ENCODE results near the gene LY6G5C.
A peak's percentile ranks its signal among the peaks of the same experiment; 100 is the strongest.

Gene LY6G5C

DNA sequence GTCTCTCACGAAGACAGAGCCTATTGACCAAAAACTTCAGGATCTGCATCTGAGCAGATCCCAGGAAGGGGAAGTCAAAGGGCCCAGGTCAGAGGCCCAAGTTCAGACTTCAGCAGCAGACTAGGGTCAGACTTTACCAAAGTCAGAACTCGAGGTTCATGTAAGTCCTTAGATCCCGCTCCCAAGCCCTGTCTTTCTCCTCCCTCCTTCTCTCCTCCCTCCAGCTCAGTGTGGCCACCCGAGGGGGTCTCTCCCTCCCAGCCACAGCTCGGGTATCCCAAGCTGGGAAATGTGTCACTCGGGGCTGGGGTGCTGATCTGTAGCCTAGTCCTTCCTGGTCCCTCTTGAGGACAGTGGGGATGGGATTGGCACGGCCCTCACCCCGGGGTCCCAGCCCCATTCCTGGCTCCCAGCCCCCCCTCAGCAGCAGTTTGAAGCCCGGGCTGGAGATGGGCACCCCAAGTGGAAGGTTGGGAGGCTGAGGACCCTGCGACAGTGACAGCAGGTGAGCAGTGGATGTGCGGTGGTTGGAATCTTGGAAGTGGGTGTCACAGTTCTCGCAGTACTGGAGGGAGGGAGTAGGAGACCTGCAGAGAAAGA is 18.6 kb downstream of the LY6G5C start:
- DNase-seq (ENCODE audit: low spot score) = no peak

DNA sequence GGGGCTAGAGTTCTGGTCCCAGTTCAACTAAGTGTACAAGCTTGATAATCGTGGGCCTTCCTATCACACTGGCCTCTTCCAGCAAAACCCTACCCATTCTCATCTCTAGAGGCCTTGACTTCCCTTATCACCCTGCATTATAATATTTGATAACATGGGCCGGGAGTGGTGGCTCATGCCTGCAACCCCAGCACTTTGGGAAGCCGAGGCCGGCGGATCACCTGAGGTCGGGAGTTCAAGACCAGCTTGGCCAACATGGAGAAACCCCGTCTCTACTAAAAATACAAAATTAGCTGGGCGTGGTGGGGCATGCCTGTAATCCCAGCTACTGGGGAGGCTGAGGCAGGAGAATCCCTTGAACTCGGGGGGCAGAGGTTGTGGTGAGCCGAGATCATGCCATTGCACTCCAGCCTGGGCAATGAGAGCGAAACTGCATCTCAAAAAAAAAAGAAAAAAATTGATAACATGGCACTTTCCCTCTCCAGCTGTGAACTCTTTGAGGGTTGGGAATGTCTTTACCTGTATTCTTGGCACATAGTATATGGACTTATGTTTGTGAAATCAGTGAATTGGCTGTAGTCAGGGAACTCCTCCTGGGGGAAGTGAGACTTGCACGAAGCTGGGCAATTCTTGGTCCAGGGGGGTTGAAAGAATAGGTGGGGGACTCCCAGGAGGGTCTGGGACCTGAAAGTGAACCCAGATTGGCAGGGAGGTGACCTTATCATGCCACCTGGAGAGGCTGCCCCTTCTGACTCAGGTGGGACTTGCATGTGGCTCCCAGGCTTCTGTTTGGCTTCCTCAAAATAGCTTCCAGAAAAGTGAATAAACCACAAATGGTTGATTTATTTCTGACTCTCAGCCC is 19.4 kb downstream of the LY6G5C start:
- no peak for DNase-seq (ENCODE audit: low spot score)

DNA sequence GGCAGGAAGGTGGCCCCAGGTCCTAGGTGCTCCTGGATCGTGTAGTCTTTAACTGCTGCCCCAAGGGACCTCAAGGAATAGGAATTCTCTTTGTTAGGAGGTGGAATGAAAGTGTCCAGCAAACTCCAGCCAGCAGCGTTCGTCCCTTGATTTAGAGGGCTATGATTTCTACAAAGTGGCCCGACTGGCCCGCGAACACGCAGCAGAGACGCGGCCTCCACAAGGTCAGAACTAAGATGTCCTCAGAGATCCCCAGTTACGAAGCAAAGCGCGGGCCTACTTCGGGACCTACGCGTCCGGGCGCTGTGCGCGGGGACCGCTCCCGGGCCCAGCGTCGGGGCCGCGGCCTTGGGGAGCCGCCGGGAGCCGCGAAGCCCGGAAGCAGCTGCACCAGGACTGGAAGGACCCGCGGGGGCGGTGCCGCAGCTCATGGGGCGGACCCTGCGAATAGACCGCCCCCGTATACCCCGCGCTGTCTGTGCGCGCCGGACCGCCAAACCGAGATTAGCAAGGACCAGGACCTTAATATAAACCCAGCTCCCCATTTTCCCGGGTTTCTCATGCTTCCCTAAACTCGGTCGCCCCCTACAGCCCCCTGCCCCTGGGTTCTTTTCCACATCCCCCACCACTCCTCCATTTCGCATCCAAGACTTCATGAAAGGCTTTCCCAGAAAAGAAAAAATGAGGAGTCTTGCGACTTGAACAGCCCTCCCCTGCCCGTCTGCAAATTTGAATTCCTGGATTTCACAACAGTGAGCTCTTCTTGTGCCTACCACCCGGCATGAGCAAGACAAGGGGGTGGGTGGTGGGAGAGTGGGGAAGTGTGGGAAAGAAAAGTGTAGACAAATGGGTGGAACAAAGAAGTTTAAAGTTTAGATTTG is 20.2 kb downstream of the LY6G5C start, which contains the start of gene C6orf47:
TSS of gene C6orf47 (minus strand) at position 398 of the 881 bp plus-strand sequence. CDS start 831 bp downstream, outside the sequence.
- DNase-seq (ENCODE audit: low spot score) = peak; percentile 89

DNA sequence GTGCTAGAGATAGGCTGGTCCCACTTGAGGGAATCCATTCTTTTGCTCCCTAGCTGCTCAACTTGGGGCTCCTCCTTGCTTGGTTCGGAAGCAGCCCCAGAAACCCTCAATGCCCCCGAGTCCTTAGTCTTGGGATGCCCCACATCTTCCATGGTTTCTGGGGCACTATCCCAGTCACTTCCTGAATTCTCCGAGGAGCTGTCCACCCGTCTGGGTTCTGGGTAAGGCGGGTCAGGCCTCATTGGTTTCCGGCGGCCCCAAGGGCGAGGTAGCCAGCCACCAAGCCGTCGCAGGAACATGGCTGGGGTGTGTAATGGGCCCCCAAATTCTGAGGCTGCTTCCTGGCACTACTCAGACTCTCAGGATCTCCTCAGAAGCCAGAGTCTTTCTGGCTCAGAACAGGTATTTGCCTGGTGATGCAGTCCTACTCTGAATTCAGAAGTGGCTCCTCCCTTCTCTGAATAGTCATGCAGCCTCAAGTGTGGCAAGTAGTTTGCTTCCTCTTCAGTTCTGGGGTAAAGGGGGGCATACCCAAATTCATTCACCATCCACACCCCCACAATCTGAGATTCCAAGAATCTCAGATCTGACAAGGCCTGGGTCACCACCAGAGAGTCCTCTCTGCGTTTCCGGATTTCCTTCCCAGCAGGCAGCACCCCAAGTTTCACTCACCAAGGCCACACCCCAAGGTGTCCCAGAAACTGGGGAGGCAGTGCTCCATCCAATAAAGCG is 21.1 kb downstream of the LY6G5C start:
- no peak for DNase-seq (ENCODE audit: low spot score)

DNA sequence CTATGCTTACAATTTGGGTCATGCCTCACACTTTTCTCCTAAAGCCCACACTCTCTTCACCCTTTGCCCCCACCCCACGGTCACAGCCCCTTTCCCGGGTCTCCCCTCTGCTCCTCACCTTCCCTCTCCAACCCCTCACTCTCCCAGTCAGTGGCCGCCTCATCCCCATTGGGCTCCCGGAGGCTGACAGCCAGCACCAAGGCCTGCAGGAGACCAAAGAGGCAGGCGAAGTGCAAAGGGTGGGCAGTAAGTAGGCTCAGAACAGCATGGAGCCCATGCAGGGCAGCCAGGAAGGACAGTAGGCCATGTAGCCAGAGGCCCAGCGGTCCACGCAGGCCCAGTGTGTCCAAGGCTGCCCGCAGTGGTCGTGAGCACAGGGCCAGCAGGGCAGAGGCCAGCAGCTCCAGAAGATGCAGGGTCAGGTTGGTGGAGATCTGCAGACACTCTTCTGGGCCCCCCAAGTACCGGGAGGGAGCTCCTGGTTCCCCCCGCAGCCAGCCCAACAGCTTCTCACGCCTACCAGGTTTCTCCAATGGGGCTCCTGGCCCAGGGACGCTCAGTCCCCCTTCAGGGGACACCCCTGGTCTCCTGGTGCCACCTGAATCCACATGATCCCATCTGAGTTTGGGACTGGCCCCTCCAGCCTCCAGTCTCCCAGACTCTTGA is 21.8 kb downstream of the LY6G5C start:
- DNase-seq (ENCODE audit: low spot score) = no peak

DNA sequence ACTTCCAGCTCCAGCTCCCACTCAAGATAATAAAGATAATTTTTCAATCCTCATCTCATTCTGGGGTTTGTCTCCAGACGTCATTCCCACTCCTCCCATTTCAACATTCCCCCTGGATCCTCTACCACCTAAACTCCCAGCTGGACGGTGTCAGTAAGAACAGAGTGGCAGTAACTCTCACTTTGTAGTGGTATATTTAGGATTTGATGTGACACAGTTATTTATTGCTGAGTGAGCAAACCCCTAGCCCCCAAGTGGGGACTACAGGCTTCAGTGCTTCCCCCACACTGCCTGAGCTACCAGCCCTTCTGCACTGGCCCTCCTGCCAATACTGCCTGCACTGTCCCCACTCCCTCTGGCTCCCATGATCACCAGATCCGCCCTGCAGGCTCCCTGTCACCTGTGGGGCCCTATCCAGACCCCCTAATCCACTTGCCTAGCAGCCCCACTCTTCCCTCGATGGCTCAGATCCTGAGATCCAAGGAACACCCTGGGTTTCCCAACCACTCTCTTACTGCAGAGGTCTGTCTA is 22.6 kb downstream of the LY6G5C start:
- DNase-seq (ENCODE audit: low spot score) = no peak

DNA sequence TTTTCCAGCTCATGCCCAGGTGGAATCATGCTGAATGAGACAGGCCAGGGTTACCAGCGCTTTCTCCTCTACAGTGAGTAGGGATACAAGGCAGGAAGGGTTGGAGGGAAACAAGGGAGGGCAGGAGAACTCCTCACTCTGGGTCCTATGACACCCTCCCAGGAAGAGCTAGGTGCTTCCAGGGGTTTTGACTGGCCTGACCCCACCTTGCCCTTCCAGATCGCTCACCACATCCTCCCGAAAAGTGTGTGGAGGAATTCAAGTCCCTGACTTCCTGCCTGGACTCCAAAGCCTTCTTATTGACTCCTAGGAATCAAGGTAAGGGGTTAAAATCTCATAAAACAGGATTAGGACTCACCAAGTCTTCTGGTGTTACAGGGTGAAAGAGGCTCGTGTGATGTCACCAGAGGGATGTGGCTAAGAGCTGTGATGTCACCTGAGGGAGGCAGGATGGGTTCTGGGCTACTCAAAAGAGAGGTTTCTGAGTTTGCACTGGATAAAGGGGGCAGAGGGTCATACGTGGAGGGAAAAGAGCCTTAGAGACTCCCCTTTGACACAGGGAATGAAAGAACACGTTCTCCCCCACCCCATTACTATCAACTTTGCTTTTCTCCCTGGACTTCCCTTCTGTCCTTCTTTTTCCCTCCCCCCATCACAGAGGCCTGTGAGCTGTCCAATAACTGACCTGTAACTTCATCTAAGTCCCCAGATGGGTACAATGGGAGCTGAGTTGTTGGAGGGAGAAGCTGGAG is 23.3 kb downstream of the LY6G5C start:
- DNase-seq (ENCODE audit: low spot score) = no peak

DNA sequence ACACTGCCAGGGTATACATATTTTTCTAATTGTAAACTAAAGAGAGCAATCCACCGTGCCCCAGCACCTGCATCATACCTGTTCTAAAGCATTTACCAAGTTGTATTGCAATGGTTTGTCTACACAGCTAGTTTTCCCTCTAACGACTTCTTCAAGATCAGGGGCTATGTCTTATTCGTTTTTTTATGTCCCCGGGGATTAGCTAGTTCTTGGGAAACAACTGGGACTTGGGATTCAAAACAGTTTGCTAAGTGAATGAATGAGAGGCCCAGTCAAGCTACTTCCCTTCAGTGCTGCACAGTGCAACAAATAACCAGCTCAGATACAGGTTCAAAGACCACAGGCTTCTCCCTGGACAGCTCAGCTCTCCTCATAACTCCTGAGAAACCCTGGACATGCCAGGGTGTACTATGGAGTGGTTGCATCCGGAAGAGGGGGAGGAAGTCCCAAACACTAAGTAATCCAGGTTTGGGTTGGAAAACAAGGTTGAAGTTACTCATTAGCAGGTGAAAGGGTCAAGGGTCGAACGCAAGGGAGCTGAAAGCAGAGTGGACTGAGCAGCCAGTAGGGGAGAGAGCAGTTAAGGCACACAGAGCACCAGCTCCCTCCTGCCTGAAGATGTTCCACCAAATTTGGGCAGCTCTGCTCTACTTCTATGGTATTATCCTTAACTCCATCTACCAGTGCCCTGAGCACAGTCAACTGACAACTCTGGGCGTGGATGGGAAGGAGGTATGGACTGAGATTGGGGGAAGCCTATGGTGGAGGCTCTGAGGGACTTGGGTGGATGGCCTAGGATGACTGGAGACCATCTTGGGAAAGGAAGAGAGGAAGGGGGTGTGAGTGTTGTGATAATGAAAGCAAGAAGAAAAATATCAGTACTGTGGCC is 25.3 kb downstream of the LY6G5C start, which contains the start of gene APOM:
TSS of gene APOM (plus strand) at position 546 of the 889 bp plus-strand sequence. CDS start at position 619, 73 bp downstream.
- DNase-seq (ENCODE audit: low spot score) = no peak

DNA sequence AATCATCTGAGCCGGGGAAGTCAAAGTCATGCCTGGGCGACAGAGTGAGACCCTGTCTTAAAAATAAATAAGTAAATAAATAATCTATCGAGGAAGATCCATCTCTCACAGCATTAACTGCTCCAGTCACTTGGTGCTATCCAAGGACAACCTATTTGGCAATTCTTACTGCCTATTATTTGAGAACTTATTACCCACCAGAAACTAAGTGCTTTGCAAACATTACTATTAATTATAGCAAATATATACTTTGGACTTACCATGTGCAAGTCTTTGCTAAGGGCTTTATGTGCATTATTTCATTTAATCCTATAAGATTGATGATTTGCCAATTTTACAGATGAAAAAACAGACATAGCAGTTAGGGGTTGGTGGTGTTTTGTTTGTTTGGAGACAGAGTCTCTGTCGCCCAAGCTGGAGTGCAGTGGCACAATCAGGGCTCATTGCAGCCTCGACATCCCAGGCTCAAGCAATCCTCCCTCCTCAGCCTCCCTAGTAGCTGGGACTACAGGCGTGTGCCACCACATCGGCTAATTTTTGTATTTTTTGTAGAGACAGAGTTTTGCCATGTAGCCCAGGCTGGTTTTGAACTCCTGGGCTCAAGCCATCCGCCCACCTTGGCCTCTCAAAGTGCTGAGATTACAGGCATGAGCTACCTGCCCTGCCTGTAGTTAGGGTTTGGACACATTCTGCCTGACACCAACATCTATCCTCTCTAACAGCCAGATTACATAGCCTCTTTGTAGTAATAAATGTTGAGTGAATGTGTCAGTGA is 26.1 kb downstream of the LY6G5C start:
- no peak for DNase-seq (ENCODE audit: low spot score)

DNA sequence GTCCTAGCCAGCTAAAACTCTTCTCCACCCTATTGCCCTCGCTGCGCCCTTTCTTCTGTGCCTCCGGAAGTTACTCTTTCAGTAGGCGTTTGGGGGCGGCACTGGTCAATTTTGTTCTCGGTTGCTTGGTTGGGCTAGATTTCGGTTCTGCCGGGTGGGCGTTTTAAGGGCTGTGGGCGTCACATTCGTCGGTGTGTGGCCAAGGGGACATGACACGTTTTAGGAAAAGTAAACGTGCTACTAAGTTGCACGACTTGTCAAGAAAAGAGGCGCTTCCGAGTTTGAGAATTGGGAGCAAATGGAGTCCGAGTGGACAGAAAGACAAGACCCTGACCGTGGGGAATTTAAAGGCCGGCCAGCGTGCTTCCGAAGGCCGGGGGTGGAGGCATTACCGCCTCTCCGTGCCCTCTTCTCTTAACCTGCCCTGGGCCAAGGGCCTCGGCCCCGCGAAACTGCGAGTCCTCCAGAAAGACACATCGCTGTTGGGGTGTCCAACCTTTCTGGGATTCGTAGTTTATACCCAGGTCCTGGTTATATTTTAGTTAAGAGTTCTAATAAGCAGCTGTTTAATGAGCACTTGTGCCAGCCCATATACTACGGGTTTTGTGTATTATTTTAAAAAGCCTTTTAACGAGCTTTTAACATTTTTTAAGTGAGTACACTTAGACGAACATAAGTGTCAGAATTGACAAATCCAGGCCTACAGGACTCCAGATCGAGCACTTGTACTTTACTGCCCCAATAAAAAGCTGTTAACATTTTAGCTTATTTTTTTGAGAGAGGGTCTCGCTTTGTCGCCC is 27.7 kb downstream of the LY6G5C start:
- no peak for DNase-seq (ENCODE audit: low spot score)

DNA sequence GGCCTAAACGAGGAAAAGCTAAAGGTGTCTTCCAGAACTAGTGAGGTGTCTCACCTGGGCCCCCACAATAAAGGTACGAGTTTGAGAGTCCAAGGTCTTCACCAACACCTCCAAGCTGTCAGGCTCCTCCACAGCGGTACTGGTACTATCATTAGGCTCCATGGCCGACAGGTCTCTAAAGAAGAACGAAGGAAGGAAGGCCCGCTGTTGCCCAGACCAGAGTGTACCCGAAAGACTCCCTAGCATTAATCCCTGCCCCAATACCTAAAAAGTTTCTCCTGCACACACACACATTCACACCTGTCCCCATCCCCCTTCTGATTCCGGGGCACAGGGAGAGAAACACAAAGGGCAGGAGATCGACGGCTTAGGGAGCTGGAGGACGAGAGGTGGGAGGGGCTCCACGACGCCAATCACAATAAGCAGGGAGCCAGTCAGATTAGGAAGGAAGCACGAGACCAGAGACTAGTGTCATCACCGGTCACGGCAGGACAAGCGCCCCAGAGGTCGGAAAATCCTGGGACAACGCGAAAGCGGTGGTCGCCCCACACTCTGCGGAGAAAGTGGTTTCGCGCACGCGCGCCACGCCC is 29.2 kb downstream of the LY6G5C start:
- no peak for DNase-seq (ENCODE audit: low spot score)

DNA sequence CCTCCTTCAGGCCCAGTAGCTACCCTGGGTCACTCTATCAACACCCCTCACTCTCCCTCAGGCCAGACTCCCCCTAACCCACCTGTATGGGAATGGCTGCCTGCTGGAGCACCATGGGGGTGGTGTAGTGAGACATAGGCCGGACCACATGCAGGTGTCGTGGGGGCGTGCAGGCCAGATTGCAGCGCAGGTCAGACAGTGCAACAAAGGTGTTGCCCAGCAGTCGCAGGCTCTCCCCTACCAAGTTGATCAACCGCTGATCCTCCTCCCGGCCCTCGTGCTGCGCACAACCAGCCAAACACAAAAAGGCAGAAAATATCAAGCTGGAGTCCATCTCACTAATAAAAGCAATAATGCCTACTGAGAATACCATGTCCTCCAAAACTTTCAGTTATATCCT is 35.5 kb downstream of the LY6G5C start:
- DNase-seq (ENCODE audit: low spot score) = no peak

DNA sequence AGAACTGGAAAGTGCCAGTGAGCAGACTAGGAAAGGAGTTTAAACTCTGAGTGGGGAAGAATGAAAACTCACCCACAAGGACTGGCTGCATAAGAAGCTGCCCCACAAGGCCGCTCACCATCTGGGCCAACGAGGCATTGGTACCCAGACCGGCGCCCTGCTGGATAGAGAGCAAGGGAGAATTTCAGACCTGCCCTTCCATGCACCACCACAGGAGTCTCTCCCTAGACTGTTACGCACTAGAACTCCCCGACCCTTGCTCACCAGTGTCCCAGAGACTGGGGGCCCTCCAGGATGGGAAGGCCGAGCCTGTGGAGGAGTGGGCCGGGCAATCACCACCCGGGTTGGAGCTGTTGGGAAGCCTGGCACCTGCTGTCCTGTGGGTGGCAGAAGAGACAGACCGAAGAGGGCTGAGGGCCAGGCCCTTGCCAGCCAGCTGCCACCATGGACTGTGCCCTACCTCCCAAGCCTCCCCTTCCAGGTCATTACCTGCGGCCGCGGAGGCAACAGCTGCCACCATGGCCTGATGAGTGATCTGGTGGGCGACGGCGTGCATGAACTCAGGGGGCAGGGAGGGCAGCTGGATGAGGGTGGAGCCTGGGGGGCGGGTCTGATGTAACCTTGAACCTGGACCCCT is 36.9 kb downstream of the LY6G5C start:
- no peak for DNase-seq (ENCODE audit: low spot score)

DNA sequence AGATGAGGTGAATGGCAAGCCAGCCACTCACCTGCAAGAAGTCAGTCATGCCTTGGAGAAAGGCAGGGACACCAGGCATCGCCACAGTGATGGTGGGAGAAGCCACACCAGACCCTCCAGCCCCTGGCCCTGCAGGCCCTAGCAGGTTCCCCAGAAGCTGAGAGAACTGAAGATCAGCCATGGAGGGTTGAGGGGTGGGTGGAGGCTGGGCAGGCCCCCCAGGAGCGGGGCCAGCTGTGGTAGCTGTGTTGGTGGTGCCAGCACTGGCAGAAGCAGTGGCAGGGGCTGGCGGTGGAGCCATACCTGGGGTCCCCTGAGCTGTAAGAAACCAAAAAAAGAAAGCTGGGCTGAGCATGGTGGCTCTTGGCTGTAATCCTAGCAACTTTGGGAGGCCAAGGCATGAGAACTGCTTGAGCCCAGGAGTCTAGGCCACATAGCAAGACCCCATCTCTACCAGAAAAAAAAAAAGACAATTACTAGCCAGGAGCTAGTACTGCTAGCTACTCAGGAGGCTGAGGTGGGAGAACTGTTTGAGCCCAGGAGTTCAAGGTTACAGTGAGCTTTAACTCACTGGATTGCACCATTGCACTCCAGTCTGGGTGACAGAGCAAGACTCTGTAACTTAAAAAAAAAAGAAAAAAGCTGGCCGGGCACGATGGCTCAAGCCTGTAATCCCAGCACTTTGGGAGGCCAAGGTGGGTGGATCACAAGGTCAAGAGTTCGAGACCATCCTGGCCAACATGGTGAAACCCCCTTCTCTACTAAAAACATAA is 37.9 kb downstream of the LY6G5C start:
- no peak for DNase-seq (ENCODE audit: low spot score)

DNA sequence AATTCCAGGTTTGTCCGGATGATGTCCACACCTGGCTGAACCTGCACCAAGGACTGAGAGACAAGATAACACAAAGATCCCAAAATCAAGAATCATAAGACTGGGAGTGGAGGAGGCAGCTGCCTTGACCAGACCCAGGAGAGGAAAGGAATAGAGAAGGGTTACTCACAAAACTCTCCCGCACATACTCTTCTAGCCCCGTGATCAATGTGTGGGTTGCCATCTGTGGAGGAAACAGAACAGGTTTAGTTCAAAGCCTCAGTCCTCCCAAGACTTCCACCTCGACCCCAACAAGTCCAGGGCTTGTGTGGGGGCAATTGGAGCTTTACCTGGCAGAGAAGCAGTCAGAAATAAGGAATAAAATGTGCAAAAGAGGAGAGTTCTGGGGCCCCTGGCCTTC is 39.5 kb downstream of the LY6G5C start:
- no peak for DNase-seq (ENCODE audit: low spot score)

DNA sequence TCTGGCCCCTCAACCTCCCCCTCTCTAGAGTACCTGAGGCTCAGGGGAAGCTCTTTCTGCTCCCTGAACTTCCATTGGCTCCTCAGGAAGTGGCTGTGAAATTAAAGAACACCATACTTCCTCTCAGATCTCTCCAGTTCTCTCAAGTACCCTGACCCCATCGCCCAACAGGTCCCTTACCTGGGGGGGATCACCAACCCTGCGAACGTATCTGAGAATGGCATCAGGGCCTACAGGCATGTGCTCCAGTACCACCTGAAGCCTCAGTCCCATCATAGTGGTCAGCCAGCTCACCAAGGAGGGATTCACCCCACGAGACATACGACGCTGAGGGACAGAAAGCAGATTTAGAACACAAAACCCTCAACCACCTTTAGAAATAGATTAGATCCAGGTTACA is 40.3 kb downstream of the LY6G5C start:
- no peak for DNase-seq (ENCODE audit: low spot score)

All from ecto neural progenitor cell (in vitro differentiated cells).